NCI-H1105 (cell line): ENCODE results near the gene CHRNA7.

Source experiments
- DNase-seq: peaks from one replicate; lab custom pipeline; 2025; lab: John Stamatoyannopoulos, UW

CHRNA7 gene

GRCh38 chr15:32089851-32090359 lies 59.6 kb downstream of the CHRNA7 start:
- DNase-seq: no peak

GRCh38 chr15:32091505-32092380 lies 61.4 kb downstream of the CHRNA7 start:
- no peak for DNase-seq

GRCh38 chr15:32096213-32096612 lies 65.9 kb downstream of the CHRNA7 start:
- no peak for DNase-seq

GRCh38 chr15:32096916-32097617 lies 66.8 kb downstream of the CHRNA7 start:
- DNase-seq: no peak

- DNase-seq: no peak
These were observed 67.7 kb downstream of the CHRNA7 start for GRCh38 chr15:32098033-32098432.

GRCh38 chr15:32099097-32099785 lies 68.9 kb downstream of the CHRNA7 start:
- no peak for DNase-seq

- no peak for DNase-seq
These were observed 69.8 kb downstream of the CHRNA7 start for GRCh38 chr15:32099956-32100684.

- no peak for DNase-seq
These were observed 74.0 kb downstream of the CHRNA7 start for GRCh38 chr15:32104061-32104995.

- no peak for DNase-seq
These were observed 75.2 kb downstream of the CHRNA7 start for GRCh38 chr15:32105258-32106241.

GRCh38 chr15:32106401-32107381 lies 76.4 kb downstream of the CHRNA7 start:
- DNase-seq: no peak

- no peak for DNase-seq
These were observed 77.3 kb downstream of the CHRNA7 start for GRCh38 chr15:32107477-32108080.

GRCh38 chr15:32108661-32109060 lies 78.3 kb downstream of the CHRNA7 start:
- DNase-seq: no peak

GRCh38 chr15:32112101-32112500 lies 81.8 kb downstream of the CHRNA7 start:
- no peak for DNase-seq

- DNase-seq: no peak
These were observed 82.9 kb downstream of the CHRNA7 start for GRCh38 chr15:32113224-32113623.

GRCh38 chr15:32117122-32117521 lies 86.8 kb downstream of the CHRNA7 start:
- no peak for DNase-seq

- DNase-seq: no peak
These were observed 89.0 kb downstream of the CHRNA7 start for GRCh38 chr15:32119286-32119685.

GRCh38 chr15:32119694-32120330 lies 89.5 kb downstream of the CHRNA7 start:
- no peak for DNase-seq
